Pancreas (tissue), 10 donors: ENCODE data around the gene CSNK1G3. TPM values are rescaled to one million over a fixed set of nuclear protein-coding genes. Genes with fewer than 3 reads are reported as not detected.

Experiments
- ATAC-seq, 4 donors: fragments of 200-7000 bp; cut with Tn5 transposase; one replicate each; pipeline versions ENCODE4 v1.8.0 to v1.9.1; 2020; ENCODE audit warnings: mild to moderate bottlenecking in 4 of 4, moderate library complexity in 4 of 4
- DNase-seq, 6 donors: peaks; one replicate each; pipeline ENCODE4 v3.0.0-alpha.2; 2020
- FAIRE-seq: peaks from 2 replicates; lab custom pipeline; 2012; peaks lifted over from hg19 to GRCh38; lab: Jason Lieb, UNC
- H3K27ac ChIP-seq, 4 donors: fragments of 200-600 bp; sonication (generic); 1 replicate in 3 of 4; 2 replicates in 1 of 4; pipeline versions ENCODE4 v1.5.0 to v1.8.0; 2020
- H3K27me3 ChIP-seq, 4 donors: fragments of 200-600 bp; one replicate each; pipeline ENCODE4 v1.8.0; 2021
- H3K36me3 ChIP-seq, 3 donors: fragments of 200-600 bp; sonication (generic) in 1 of 3; one replicate each; pipeline versions ENCODE4 v1.5.0 to v1.8.0; 2020 to 2021
- H3K4me1 ChIP-seq, 3 donors: fragments of 200-600 bp; one replicate each; pipeline ENCODE4 v1.8.0; 2021
- H3K4me3 ChIP-seq, 4 donors: fragments of 200-600 bp; sonication (generic) in 2 of 4; one replicate each; pipeline versions ENCODE4 v1.5.0 to v1.8.0; 2020 to 2021
- H3K9me3 ChIP-seq, 4 donors: fragments of 200-600 bp; one replicate each; pipeline ENCODE4 v1.8.0; 2021
- CTCF ChIP-seq, 4 donors: fragments of 200-600 bp; sonication (generic) in 3 of 4; IDR thresholded peaks; one replicate each; pipeline versions ENCODE4 v1.5.0 to v1.8.0; 2021; ENCODE audit warnings: antibody characterized with exemption in 4 of 4
- WGBS, 2 donors: extraction: QIAGEN DNeasy Blood & Tissue Kit; methylation state at CpG; one replicate each; pipeline ENCODE4 v1.1.7; 2013; 5-methylcytosine and 5-hydroxymethylcytosine counted together
- intact Hi-C, 3 donors: fragments of 100-400 bp; cut with DNase I; formaldehyde crosslinking; loops; one replicate each; pipeline versions ENCODE4 v1.11.1 to v1.14.2; 2022
- polyA plus RNA-seq, 2 donors: library from polyadenylated mRNA; stranded (reverse); fragments of 200-250 nt; gene quantifications; one replicate each; pipeline ENCODE4 v1.2.3, GENCODE V29; 2013
- total RNA-seq, 6 donors: library from RNA; stranded (reverse); fragmentation: NEBNext Ultra II Directional in 4 of 6; extraction: Animal tissue kit (Norgen Biotek cat#: 25700) in 4 of 6; gene quantifications; one replicate each; pipeline versions ENCODE4 v1.2.1 to v1.2.4, GENCODE V29; 2021 to 2023
- donor health status: healthy with polysubstance abuse.
- donor health status: DM: no; HTN: no; CAD: no; lungs with moderate emphysema.
- donor health status: DM: no; HTN: no; CAD: no.
- donor health status: control.
- donor health status: control.
- donor health status: Bipolar disorder and iron deficiency.
- donor health status: DM: yes; HTN: yes; CAD: no.
- donor health status: DM: no; HTN: no; CAD: no.
- donor health status: DM: no; HTN: no; CAD: no.
- donor health status: DM: yes; HTN: yes; CAD: no.

The CSNK1G3 gene
- total and polyA plus RNA-seq, 8 donors = 3.9 to 29.0 (median 13.9) TPM

GRCh38 chr5:123549256-123549904 lies 37.4 kb downstream of the CSNK1G3 start:
- 84% methylated on average over 3 of the region's 3 CpGs for WGBS, 2 donors
- FAIRE-seq = no peak
- intact Hi-C loops = no loop called here
- H3K4me1 ChIP-seq = peaks cover 0 to 6% (median 0%) of the 10 kb centered on the region in 3 donors
- no peak for TF ChIP-seq CTCF (IDR thresholded peaks at IDR 0.05)
- ATAC-seq = peak in 2 of 4 donors; percentile 14 to 63
- no peaks in the 10 kb centered on the region for H3K27me3 ChIP-seq
- no peak overlapping the region for H3K27ac ChIP-seq
- no peak for DNase-seq
- H3K36me3 ChIP-seq = no peaks in the 10 kb centered on the region
- no peaks in the 10 kb centered on the region for H3K9me3 ChIP-seq
- no peak overlapping the region for H3K4me3 ChIP-seq

GRCh38 chr5:123554601-123555000 lies 42.6 kb downstream of the CSNK1G3 start:
- intact Hi-C loops = no loop called here
- TF ChIP-seq CTCF (IDR thresholded peaks at IDR 0.05) = no peak
- DNase-seq (no peak), ATAC-seq (no peak), FAIRE-seq (no peak)
- Histone ChIP-seq H3K27me3 (no peaks in the 10 kb centered on the region), H3K36me3 (no peaks in the 10 kb centered on the region), H3K4me3 (no peak overlapping the region), H3K4me1 (no peaks in the 10 kb centered on the region), H3K27ac (no peak overlapping the region), H3K9me3 (no peaks in the 10 kb centered on the region)
- WGBS, 2 donors = 67 to 78% methylated on average over 4 of the region's 4 CpGs

- TF ChIP-seq CTCF (IDR thresholded peaks at IDR 0.05) = no peak
- no peaks in the 10 kb centered on the region for H3K4me1 ChIP-seq
- no peaks in the 10 kb centered on the region for H3K9me3 ChIP-seq
- FAIRE-seq (no peak), DNase-seq (no peak), ATAC-seq (no peak)
- intact Hi-C loops = no loop called here
- no peak overlapping the region for H3K4me3 ChIP-seq
- H3K27ac ChIP-seq = no peak overlapping the region
- WGBS, 2 donors = 96 to 99% methylated on average over 3 of the region's 3 CpGs
- H3K36me3 ChIP-seq = no peaks in the 10 kb centered on the region
- no peaks in the 10 kb centered on the region for H3K27me3 ChIP-seq
These were observed 45.9 kb downstream of the CSNK1G3 start for GRCh38 chr5:123557907-123558306.

GRCh38 chr5:123558762-123559433 lies 46.9 kb downstream of the CSNK1G3 start:
- H3K27me3 ChIP-seq = no peaks in the 10 kb centered on the region
- DNase-seq (no peak), ATAC-seq (no peak), FAIRE-seq (no peak)
- no peaks in the 10 kb centered on the region for H3K36me3 ChIP-seq
- no peaks in the 10 kb centered on the region for H3K4me1 ChIP-seq
- TF ChIP-seq CTCF (IDR thresholded peaks at IDR 0.05) = no peak
- no peaks in the 10 kb centered on the region for H3K9me3 ChIP-seq
- 86% methylated on average over 5 of the region's 5 CpGs for WGBS, 2 donors
- H3K27ac ChIP-seq = no peak overlapping the region
- intact Hi-C loops = no loop called here
- H3K4me3 ChIP-seq = no peak overlapping the region

GRCh38 chr5:123559434-123559775 lies 47.4 kb downstream of the CSNK1G3 start:
- Histone ChIP-seq H3K27me3 (no peaks in the 10 kb centered on the region), H3K9me3 (no peaks in the 10 kb centered on the region), H3K4me1 (no peaks in the 10 kb centered on the region), H3K4me3 (no peak overlapping the region), H3K27ac (no peak overlapping the region), H3K36me3 (no peaks in the 10 kb centered on the region)
- intact Hi-C loops = no loop called here
- ATAC-seq (no peak), DNase-seq (no peak), FAIRE-seq (no peak)
- WGBS, 2 donors = 97 to 100% methylated on average over 1 of the region's 1 CpG
- TF ChIP-seq CTCF (IDR thresholded peaks at IDR 0.05) = no peak
